DND-41 (cell line): ENCODE measurements around the gene TCP1.

Experiments used
- CTCF ChIP-seq: IDR thresholded peaks from 2 replicates; pipeline ENCODE4 v1.5.1; 2012; ENCODE audit warnings: borderline replicate concordance, low read length, moderate library complexity, mild to moderate bottlenecking; ENCODE audit not compliant: poor library complexity, severe bottlenecking; ENCODE audit errors: extremely low read depth
- EZH2 ChIP-seq: IDR thresholded peaks from 3 replicates; pipeline ENCODE4 v1.6.1; 2012; ENCODE audit warnings: borderline replicate concordance, low read depth, mild to moderate bottlenecking, moderate library complexity, low read length, inconsistent platforms; ENCODE audit not compliant: severe bottlenecking

DNA sequence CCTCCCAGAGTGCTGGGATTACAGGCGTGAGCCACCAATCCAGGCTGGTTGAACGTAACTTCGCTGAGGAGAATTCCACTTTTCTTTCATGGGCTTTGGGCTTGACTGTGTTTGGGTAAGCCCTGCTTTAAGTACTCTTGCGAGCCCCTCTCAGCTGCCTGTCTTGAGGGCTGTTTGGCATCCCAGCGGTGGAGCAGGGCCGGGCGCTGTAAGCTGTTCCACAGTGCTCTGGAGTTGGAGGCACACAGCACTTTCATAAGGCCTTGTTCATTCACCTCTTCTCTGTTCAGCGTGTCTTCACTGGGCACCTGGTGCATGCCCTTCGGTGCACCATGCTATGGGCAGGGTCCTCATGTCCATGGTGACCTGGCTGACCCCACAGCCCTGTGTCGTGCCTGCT, 32.3 kb upstream of the TCP1 start:
- TF ChIP-seq CTCF: no peak
- no peak for TF ChIP-seq EZH2
